Activated naive CD8-positive, alpha-beta T cell treated with anti-CD3 and anti-CD28 coated beads, Interleukin-2, amount 50 U/mL, for 24 hours (primary cell): Measurements from ENCODE around the gene ABR.
"Not testable (repeated sequence)": the region's sequence is repeated elsewhere in the genome, so short reads cannot be mapped to it uniquely, and the experiment has no call there.

ENCODE experiments used
- ATAC-seq: fragments of 150-1000 bp; cut with Tn5 transposase; one replicate; pipeline ENCODE4 v1.10.0; 2021
- DNase-seq: peaks from one replicate; pipeline ENCODE4 v3.0.0; 2021
- H3K27ac Mint-ChIP-seq: one replicate; pipeline ENCODE4 v1.8.0; 2021; ENCODE audit warnings: mild to moderate bottlenecking, mixed read lengths
- H3K27me3 Mint-ChIP-seq: one replicate; pipeline ENCODE4 v1.8.0; 2021; ENCODE audit warnings: mixed read lengths
- H3K36me3 Mint-ChIP-seq: one replicate; pipeline ENCODE4 v1.8.0; 2021; ENCODE audit warnings: low read depth, mixed read lengths
- H3K4me1 Mint-ChIP-seq: one replicate; pipeline ENCODE4 v1.8.0; 2021; ENCODE audit warnings: mixed read lengths
- H3K4me3 Mint-ChIP-seq: one replicate; pipeline ENCODE4 v1.8.0; 2021; ENCODE audit warnings: mild to moderate bottlenecking, moderate library complexity, mixed read lengths
- H3K9me3 Mint-ChIP-seq: one replicate; pipeline ENCODE4 v1.8.0; 2021; ENCODE audit warnings: mixed read lengths

Gene ABR

DNA sequence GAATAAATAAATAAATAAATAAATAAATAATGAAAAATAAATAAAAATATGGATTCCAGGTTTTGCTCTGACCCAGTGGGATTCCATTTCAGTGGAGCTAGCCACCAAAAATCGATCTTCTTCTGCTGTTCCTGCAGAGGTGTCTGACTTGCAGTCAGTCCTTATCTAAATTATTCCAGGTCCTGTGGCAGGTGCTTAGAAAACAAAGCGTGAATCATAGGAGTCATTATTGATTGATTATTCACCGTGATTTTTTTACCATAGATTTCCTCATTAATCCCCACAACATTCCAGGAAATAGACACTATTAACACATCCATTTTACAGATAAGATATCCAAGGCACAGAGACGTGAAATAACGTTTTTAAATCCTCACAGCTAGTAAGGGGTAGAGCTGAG, 31.5 kb upstream of the ABR start:
- H3K27me3 Mint-ChIP-seq: no peaks in the 10 kb centered on the region
- H3K4me3 Mint-ChIP-seq: no peak overlapping the region
- DNase-seq (no peak), ATAC-seq (no peak)
- H3K9me3 Mint-ChIP-seq: no peaks in the 10 kb centered on the region
- H3K4me1 Mint-ChIP-seq: peaks cover 4% of the 10 kb centered on the region
- no peaks in the 10 kb centered on the region for H3K36me3 Mint-ChIP-seq
- H3K27ac Mint-ChIP-seq: no peak overlapping the region

DNA sequence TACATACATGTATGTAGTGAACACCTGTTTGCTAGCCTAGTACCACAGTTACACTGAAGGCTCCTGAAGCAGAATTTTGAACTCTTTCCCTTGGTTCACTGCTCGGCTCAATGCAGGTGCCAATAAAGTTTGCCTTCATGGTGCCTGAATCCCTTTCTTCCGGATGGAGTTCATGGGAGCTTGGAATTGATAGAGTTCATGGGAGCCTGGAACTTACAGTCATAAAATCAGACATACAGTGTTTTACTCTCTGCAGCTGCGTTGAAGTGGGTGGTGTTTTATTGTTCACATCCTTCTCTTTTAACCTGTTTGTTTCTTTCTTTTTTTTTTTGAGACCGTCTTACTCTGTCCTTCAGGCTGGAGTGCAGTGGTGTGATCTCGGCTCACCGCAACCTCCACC, 29.2 kb upstream of the ABR start:
- no peak for DNase-seq
- no peaks in the 10 kb centered on the region for H3K36me3 Mint-ChIP-seq
- no peaks in the 10 kb centered on the region for H3K27me3 Mint-ChIP-seq
- H3K4me3 Mint-ChIP-seq: no peak overlapping the region
- H3K27ac Mint-ChIP-seq: no peak overlapping the region
- no peak for ATAC-seq
- no peaks in the 10 kb centered on the region for H3K9me3 Mint-ChIP-seq
- H3K4me1 Mint-ChIP-seq: peaks cover 6% of the 10 kb centered on the region

GRCh38 chr17:1206026-1206777, 26.4 kb upstream of the ABR start:
- H3K27ac Mint-ChIP-seq: no peak overlapping the region
- no peak overlapping the region for H3K4me3 Mint-ChIP-seq
- no peaks in the 10 kb centered on the region for H3K36me3 Mint-ChIP-seq
- ATAC-seq (peak; percentile 27), DNase-seq (no peak)
- no peaks in the 10 kb centered on the region for H3K27me3 Mint-ChIP-seq
- H3K4me1 Mint-ChIP-seq: peaks cover 24% of the 10 kb centered on the region
- H3K9me3 Mint-ChIP-seq: no peaks in the 10 kb centered on the region

- no peak for ATAC-seq
- Mint-ChIP-seq H3K36me3 (no peaks in the 10 kb centered on the region), H3K4me3 (no peak overlapping the region), H3K27me3 (no peaks in the 10 kb centered on the region), H3K4me1 (peaks cover 45% of the 10 kb centered on the region), H3K9me3 (no peaks in the 10 kb centered on the region), H3K27ac (no peak overlapping the region)
- DNase-seq: no peak
Observed at GRCh38 chr17:1203967-1204291, 24.1 kb upstream of the ABR start.

DNA sequence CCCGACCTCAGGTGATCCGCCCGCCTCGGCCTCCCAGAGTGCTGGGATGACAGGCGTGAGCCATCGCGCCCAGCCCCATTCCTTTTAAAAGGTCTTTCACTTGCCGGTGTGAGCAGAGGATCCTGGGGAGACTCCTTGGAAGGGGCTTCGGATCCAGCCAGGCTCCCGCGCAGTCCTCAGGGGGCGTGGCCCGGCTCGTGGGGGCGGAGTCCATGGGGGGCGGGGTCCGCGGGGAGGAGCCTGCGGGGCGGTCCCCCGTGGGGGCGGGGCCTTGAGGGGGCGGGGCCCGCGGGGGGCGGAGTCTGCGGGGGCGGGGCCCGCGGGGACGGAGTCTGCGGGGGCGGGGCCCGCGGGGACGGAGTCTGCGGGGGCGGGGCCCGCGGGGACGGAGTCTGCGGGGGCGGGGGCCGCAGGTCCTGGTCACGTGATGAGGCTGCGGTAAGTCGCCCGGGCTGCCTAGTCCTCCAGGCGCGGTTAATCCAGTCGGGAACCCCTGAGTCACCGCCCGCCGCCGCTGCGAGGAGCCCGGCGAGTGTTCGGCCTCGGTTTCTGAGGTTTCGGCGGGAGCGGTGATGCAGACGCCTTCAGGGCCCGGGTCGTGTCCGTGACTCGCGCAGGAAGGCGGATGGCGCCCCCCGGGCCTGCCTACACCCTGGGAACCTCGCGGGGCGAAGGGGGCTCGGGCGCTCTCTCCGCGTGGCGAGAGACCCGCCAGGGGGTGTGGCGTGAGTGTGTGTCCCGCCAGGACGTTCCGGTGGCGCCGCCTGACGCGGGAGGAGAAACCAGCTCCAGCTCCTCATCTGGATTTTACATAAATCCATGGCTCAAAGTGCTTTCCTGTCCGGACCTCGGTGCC, 23.6 kb upstream of the ABR start:
- H3K4me1 Mint-ChIP-seq: peaks cover 50% of the 10 kb centered on the region
- DNase-seq: peak; percentile 59
- H3K4me3 Mint-ChIP-seq: no peak overlapping the region
- H3K9me3 Mint-ChIP-seq: no peaks in the 10 kb centered on the region
- no peaks in the 10 kb centered on the region for H3K36me3 Mint-ChIP-seq
- H3K27me3 Mint-ChIP-seq: no peaks in the 10 kb centered on the region
- peak overlapping the region; percentile 42 for H3K27ac Mint-ChIP-seq
- ATAC-seq: peak; percentile 22

GRCh38 chr17:1202291-1202690, 22.5 kb upstream of the ABR start:
- Mint-ChIP-seq H3K36me3 (no peaks in the 10 kb centered on the region), H3K9me3 (no peaks in the 10 kb centered on the region), H3K27ac (no peak overlapping the region), H3K4me3 (no peak overlapping the region), H3K27me3 (no peaks in the 10 kb centered on the region), H3K4me1 (peaks cover 61% of the 10 kb centered on the region)
- ATAC-seq (no peak), DNase-seq (no peak)

DNA sequence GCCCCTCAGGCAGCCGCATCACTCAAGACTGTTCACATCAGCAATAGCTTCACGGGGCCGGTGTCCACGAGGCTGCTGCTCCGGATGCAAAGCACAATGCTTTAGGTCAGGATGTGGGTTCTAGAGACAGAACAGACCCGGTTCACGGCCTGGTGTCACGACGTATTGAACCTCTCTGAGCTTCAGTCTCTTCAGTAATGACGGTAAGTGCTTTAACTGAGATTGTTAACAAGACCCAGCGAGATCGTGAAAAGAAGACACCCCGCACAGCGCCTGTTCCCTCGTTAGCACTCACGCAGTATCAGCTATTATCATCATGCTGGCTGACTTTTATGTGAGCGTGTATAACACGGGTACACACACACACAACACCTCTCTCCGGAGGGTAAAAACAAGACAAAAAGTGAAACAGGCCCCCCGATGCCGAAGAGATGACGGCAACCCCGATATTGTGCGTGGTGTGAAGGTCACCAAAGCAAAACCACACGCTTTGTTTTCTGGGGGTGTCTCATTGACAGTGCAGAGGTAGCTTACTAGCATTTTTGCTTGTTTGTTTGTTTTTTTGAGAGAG, 21.4 kb upstream of the ABR start:
- Mint-ChIP-seq H3K4me1 (peaks cover 65% of the 10 kb centered on the region), H3K27me3 (no peaks in the 10 kb centered on the region), H3K4me3 (peak overlapping the region; percentile 27), H3K27ac (peak overlapping the region; percentile 50), H3K9me3 (no peaks in the 10 kb centered on the region), H3K36me3 (no peaks in the 10 kb centered on the region)
- ATAC-seq (peak; percentile 21), DNase-seq (peak; percentile 47)

- not testable (repeated sequence) for H3K4me3 Mint-ChIP-seq, H3K27ac Mint-ChIP-seq, DNase-seq, ATAC-seq, H3K36me3 Mint-ChIP-seq, H3K9me3 Mint-ChIP-seq, H3K27me3 Mint-ChIP-seq
- H3K4me1 Mint-ChIP-seq: peaks cover 64% of the 10 kb centered on the region
Observed at GRCh38 chr17:1199271-1199743, 19.5 kb upstream of the ABR start.

DNA sequence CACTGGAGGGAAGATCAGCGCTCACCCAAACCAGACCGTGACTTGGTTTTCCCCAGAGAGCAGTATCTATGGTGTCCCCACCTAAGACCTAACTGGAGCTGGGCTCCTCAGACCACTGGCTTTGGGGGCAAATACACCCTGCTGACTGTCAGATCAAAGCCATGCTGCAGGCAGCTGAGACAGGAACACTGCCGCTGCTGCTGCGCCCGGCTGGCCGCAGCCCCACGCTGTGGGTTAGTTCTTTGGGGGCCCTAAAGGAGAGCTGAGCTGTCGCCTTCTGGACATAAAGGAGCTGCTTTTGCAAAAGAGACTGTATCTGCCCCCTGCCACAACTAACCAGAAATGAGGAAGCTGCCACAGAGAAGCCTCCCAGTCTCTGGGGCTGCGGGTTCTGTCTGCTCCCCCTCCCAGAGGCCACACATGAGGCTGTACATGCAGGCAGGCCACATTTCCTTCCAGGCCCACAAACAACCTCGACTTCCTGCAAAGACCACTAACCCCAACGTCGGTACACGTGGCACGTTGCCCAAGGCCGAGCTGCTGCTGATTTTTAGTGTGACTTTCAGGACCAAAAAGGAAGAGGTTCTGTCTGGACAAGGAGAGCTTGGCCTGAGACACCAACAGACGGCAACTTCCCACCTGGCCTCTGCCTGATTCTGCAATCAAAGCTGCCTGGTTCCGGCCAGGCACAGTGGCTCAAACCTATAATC, 18.2 kb upstream of the ABR start:
- H3K36me3 Mint-ChIP-seq: no peaks in the 10 kb centered on the region
- H3K4me3 Mint-ChIP-seq: peak overlapping the region; percentile 33
- no peaks in the 10 kb centered on the region for H3K27me3 Mint-ChIP-seq
- DNase-seq: peak; percentile 71
- peak; percentile 62 for ATAC-seq
- H3K27ac Mint-ChIP-seq: peak overlapping the region; percentile 84
- no peaks in the 10 kb centered on the region for H3K9me3 Mint-ChIP-seq
- H3K4me1 Mint-ChIP-seq: peaks cover 61% of the 10 kb centered on the region

DNA sequence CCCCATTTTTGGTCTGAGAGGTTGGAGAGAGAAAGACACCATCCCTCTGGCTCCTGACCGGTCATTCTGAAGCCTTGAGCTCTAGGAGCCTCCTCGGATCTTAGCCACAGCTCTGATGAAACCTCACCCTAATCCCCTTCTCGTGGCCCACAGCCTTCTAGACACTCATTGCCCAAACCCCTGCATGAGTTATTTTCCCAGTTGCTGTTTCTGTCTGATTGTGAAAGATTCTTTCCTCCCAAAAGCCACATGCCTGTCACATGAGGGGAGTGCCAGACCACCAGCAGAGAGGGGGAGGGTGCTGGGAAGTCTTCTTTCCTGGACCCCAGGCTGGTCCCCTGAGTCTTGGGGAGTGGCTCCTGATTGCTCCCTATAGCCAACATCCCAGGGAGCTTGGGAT, 17.6 kb upstream of the ABR start:
- Mint-ChIP-seq H3K27me3 (no peaks in the 10 kb centered on the region), H3K27ac (peak overlapping the region; percentile 84), H3K36me3 (no peaks in the 10 kb centered on the region), H3K4me1 (peaks cover 55% of the 10 kb centered on the region), H3K9me3 (no peaks in the 10 kb centered on the region), H3K4me3 (peak overlapping the region; percentile 33)
- ATAC-seq: peak; percentile 46
- peak; percentile 41 for DNase-seq

DNA sequence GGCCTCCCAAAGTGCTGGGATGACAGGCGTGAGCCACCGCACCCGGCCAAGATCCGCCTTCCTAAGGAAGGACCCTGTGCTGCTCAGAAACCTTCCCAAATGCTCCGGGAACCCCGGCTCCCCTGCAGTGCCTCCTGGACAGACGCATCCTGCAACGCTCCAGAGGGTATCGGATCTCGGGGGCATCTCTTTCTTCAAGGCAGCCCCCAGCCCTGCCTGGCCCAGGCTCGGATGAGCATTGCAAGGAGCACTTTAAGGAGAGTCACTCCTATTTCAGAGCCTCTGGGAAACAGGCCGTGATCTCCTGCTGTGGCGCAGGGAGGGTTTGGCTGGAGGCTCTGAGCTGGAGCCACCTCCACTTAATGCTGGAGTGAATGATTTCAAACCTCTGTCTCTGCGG, 17.2 kb upstream of the ABR start:
- H3K4me1 Mint-ChIP-seq: peaks cover 51% of the 10 kb centered on the region
- H3K36me3 Mint-ChIP-seq: no peaks in the 10 kb centered on the region
- no peaks in the 10 kb centered on the region for H3K9me3 Mint-ChIP-seq
- no peak overlapping the region for H3K4me3 Mint-ChIP-seq
- H3K27me3 Mint-ChIP-seq: no peaks in the 10 kb centered on the region
- ATAC-seq (no peak), DNase-seq (no peak)
- H3K27ac Mint-ChIP-seq: peak overlapping the region; percentile 84

- H3K4me1 Mint-ChIP-seq: peaks cover 15% of the 10 kb centered on the region
- DNase-seq (no peak), ATAC-seq (no peak)
- H3K27me3 Mint-ChIP-seq: no peaks in the 10 kb centered on the region
- H3K4me3 Mint-ChIP-seq: no peak overlapping the region
- no peaks in the 10 kb centered on the region for H3K36me3 Mint-ChIP-seq
- no peak overlapping the region for H3K27ac Mint-ChIP-seq
- H3K9me3 Mint-ChIP-seq: no peaks in the 10 kb centered on the region
Observed at GRCh38 chr17:1192911-1193699, 13.3 kb upstream of the ABR start.

DNA sequence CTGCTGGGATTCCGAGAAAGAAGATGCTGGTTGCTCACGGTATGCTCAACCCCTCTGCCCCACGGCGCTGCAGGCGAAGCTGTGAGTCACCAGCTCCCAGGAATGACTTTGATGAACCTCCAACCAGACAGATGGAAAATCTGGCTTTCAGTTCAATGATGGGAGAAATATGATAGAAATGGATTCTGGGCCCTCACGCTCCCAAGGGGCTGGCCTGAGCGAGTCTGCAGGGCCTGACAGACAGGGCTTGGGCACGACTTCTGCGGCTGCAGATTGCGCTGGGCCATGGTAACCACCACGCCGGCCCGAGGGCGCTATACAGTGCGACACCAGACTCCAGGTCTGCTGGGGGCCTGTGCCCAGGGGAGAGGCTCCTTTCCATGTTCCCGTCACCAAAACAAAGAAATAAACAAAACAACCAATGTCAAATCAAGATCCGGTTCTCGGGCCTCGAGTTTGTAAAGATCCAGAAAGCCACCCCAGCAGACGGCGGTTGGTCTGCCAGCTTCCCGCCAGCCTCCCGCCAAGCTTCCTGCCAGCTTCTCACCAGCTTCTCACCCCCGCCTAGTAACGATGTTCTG, 11.1 kb upstream of the ABR start:
- no peak overlapping the region for H3K27ac Mint-ChIP-seq
- H3K36me3 Mint-ChIP-seq: no peaks in the 10 kb centered on the region
- no peaks in the 10 kb centered on the region for H3K27me3 Mint-ChIP-seq
- peaks cover 5% of the 10 kb centered on the region for H3K4me1 Mint-ChIP-seq
- ATAC-seq (no peak), DNase-seq (no peak)
- no peaks in the 10 kb centered on the region for H3K9me3 Mint-ChIP-seq
- no peak overlapping the region for H3K4me3 Mint-ChIP-seq
